ENCODE measurements around the gene GRIN3B.

- TF ChIP-seq CTCF (IDR thresholded peaks at IDR 0.05) (no peak), POLR2A (IDR thresholded peaks at IDR 0.05) (no peak), EP300 (IDR thresholded peaks at IDR 0.05) (no peak)
Measured at GRCh38 chr19:1015061-1015781, 15.0 kb downstream of the GRIN3B start.

Measured in sigmoid colon (tissue), 4 donors.